HL-60 (cell line): Measurements from ENCODE around the gene CSNK1G1.

Experiments
- DNase-seq, 2 experiments: peaks; one replicate each; pipeline ENCODE4 v3.0.0-alpha.2; 2010 to 2020; ENCODE audit warnings: low read depth in 1 of 2, low spot score in 1 of 2
- H3K27ac ChIP-seq: fragments of 250-450 bp; sonication (Bioruptor Pico); replicated peaks from 2 replicates; pipeline ENCODE4 v1.5.1; 2020; ENCODE audit warnings: mild to moderate bottlenecking, moderate library complexity
- H3K27me3 ChIP-seq: fragments of 250-450 bp; sonication (Bioruptor Pico); 2 replicates; pipeline ENCODE4 v1.5.1; 2021; ENCODE audit warnings: mild to moderate bottlenecking, moderate library complexity; ENCODE audit not compliant: insufficient read depth, poor library complexity, severe bottlenecking
- H3K4me3 ChIP-seq: replicated peaks from 2 replicates; pipeline ENCODE4 v1.5.1; 2011; ENCODE audit warnings: mild to moderate bottlenecking, control low read depth, low read length; ENCODE audit not compliant: insufficient read depth
- CTCF ChIP-seq: IDR thresholded peaks from one replicate; pipeline ENCODE4 v1.5.1; 2011; ENCODE audit warnings: low read length, control low read depth, inconsistent platforms; ENCODE audit not compliant: insufficient read depth
- GABPA ChIP-seq: IDR thresholded peaks from 2 replicates; pipeline ENCODE4 v1.6.1; 2012; ENCODE audit warnings: low read depth
- POLR2AphosphoS5 ChIP-seq: IDR thresholded peaks from 2 replicates; pipeline ENCODE4 v1.6.1; 2012; ENCODE audit warnings: low read depth
- REST ChIP-seq: IDR thresholded peaks from 2 replicates; pipeline ENCODE4 v1.6.1; 2012; ENCODE audit warnings: low read depth; ENCODE audit not compliant: insufficient replicate concordance
- SPI1 ChIP-seq: IDR thresholded peaks from 2 replicates; pipeline ENCODE4 v1.6.1; 2012; ENCODE audit warnings: low read depth, mild to moderate bottlenecking, borderline replicate concordance

CSNK1G1 gene

GRCh38 chr15:64191971-64192830, 163.8 kb downstream of the CSNK1G1 start:
- no peak overlapping the region; the same call in 1 of the 2 replicates for H3K27ac ChIP-seq
- TF ChIP-seq REST (no peak), GABPA (no peak), CTCF (no peak), POLR2AphosphoS5 (no peak), SPI1 (no peak)
- no peak overlapping the region for H3K4me3 ChIP-seq
- DNase-seq = no peak
- no peaks in the 10 kb centered on the region for H3K27me3 ChIP-seq

- H3K27ac ChIP-seq = no peak overlapping the region
- no peak for TF ChIP-seq SPI1
- TF ChIP-seq POLR2AphosphoS5 = no peak
- TF ChIP-seq CTCF = no peak
- TF ChIP-seq REST = no peak
- no peak for TF ChIP-seq GABPA
- DNase-seq = no peak
- no peak overlapping the region for H3K4me3 ChIP-seq
- H3K27me3 ChIP-seq = no peaks in the 10 kb centered on the region
Observed at GRCh38 chr15:64187396-64188191, 168.4 kb downstream of the CSNK1G1 start.

GRCh38 chr15:64185146-64185911, 170.6 kb downstream of the CSNK1G1 start:
- DNase-seq = peak in 1 of 2 experiments; percentile 50
- Histone ChIP-seq H3K27me3 (no peaks in the 10 kb centered on the region), H3K4me3 (no peak overlapping the region), H3K27ac (peak overlapping the region; percentile 42)
- no peak for TF ChIP-seq GABPA
- no peak for TF ChIP-seq REST
- TF ChIP-seq CTCF = no peak
- no peak for TF ChIP-seq SPI1
- no peak for TF ChIP-seq POLR2AphosphoS5
